Hypothalamus (tissue), 51 donors: ENCODE data around the gene KCNRG.
"Not testable (repeated sequence)": the region's sequence is repeated elsewhere in the genome, so short reads cannot be mapped to it uniquely, and the experiment has no call there.

Experiments
- DNase-seq, 51 donors: peaks; one replicate each; lab custom pipeline; 2025; lab: John Stamatoyannopoulos, UW

KCNRG gene

GRCh38 chr13:50006426-50007135 is 8.7 kb upstream of the KCNRG start:
- DNase-seq = no peak

DNA sequence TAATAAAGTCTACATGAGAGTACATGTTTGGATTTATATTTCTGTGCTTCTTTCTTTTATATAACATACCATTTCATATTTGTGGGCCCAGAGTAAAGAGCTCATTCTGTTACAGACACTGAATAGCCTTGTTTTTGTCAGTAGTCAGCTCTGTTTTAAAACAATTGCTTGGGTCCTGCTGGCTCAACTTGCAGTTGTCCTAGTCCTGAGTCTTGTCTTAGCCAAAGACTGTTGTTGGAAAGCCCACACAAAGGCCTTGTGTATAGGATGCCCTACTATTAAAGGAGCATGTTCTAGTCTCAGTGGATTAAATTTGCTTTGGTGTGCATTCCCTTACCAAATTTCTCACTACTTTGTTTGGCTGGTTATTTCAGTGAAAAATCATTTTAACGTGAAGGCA is 3.8 kb upstream of the KCNRG start:
- peak in 12 of 51 donors; percentile 2 to 53 (median 30) for DNase-seq

GRCh38 chr13:50012396-50013169 is 2.7 kb upstream of the KCNRG start:
- no peak for DNase-seq

- DNase-seq = no peak
Observed at GRCh38 chr13:50014386-50014785, 858 bp upstream of the KCNRG start.

DNA sequence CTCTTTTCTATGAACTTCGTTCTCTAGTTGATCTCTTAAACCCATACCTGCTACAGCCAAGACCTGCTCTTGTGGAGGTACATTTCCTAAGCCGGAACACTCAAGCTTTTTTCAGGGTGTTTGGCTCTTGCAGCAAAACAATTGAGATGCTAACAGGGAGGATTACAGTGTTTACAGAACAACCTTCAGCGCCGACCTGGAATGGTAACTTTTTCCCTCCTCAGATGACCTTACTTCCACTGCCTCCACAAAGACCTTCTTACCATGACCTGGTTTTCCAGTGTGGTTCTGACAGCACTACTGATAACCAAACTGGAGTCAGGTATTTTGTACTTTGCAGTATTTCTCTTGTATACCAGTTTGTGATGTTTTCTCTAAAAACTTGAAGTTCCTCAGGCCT is 506 bp downstream of the KCNRG start:
- no peak for DNase-seq

DNA sequence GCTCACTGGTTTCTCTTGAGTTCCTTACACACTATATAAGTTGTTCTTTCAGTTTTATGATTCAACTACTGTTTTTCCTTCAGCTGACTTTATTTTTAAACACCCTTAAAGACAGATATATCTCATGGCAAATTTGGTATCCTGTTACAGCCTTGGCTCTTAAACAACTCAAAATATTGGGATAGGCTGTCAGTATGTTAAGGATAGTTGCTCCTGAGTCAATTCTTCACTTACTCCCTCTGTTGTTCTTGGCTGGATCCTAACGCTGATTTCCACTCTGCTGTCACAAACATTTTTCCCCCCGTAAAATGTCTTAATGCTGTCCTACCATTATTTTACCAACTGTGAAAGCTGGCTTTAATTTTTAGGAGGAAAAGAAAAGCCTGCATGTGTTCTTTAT is 1.2 kb downstream of the KCNRG start:
- no peak for DNase-seq

DNA sequence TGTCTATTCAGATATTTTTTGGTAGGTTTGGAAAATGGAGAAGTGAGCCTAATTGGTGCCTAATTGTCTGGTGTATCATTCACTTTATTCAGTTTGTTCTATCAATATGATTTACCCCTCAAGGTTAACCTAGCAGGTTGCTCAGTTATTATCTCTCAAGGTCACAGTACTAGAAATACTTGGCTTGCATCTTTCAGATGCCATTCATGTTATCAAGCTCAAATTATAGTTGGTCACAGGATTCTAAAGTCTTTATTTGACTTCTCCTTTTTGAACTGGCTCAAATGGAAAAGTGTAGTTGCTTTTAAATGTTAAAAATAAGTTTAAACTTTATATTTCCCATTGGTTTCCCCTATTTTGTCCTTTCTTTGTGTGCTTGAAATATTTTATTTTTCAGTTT is 2.6 kb downstream of the KCNRG start:
- no peak for DNase-seq

GRCh38 chr13:50025436-50025835 is 10.2 kb downstream of the KCNRG start:
- DNase-seq = no peak

DNA sequence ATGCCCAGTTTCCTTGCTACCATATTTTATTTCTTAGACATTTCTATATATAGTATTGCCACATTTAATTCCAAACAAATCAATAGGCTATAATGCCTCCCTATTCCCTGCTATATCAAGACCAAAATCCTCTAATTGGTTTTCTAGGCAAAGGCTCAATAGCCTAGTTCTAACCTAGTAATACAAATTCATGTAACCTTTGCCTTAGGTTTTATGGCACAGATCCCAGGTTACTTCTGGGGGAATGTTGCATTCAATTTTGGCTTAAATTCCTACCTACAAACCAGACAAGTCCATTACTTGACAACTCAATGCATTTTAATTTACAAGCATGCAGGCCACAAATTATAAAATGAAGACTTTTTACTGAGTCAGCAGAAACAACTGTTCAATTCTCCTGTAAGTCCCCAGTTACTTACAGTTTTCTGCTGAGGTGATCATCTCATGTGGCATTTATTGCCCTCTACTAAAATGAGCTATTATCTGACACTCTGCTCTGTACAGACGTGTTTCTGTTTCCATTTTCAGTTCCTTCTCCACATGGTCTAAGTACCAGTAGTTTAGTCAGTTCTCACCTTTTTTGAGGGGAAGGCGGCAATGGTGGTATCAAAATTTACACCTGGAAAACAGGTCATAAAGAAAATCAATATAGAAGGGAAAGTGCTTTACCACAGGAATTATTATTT is 11.7 kb downstream of the KCNRG start:
- no peak for DNase-seq

DNA sequence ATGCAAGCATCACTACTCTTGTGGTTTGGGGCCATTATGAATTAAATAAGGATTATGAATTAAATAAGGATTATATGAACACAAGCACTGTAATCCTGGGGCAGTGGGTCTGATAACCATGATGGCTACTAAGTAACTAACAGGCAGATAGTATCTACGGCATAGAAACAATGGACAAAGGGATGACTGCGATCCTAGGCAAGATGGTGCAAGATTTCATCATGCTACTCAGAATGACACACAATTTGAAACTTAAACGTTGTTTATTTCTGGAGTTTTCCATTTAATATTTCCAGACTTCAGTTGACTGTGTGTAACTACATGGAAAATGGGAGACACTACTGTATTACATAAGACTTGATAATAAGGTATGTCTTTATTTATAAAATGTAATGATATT is 15.1 kb downstream of the KCNRG start:
- DNase-seq = no peak

- DNase-seq = no peak
Observed at GRCh38 chr13:50033725-50034124, 18.5 kb downstream of the KCNRG start.

GRCh38 chr13:50037788-50038187 is 22.5 kb downstream of the KCNRG start:
- DNase-seq = no peak

- DNase-seq = no peak
Observed at GRCh38 chr13:50038266-50038665, 23.0 kb downstream of the KCNRG start.

DNA sequence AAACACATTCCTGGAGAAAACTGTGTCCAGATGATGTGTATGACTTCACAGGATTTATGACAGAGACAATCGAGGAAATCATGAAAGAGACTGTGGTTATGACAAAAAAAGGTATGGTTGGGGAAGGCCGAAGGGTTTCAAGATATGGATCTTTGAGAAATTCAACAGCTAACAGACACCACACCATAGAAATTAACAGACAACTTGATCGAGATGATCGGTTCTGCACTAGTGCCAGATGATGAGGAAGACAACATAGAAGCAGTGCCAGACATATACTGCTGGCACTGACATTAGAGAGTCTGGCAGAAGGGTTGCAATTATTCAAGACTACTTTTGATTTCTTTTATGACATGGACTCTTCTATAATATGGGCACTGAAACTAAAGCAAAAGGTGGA is 37.2 kb downstream of the KCNRG start:
- DNase-seq = no peak

- DNase-seq = no peak
Observed at GRCh38 chr13:50053844-50054243, 38.6 kb downstream of the KCNRG start.

DNA sequence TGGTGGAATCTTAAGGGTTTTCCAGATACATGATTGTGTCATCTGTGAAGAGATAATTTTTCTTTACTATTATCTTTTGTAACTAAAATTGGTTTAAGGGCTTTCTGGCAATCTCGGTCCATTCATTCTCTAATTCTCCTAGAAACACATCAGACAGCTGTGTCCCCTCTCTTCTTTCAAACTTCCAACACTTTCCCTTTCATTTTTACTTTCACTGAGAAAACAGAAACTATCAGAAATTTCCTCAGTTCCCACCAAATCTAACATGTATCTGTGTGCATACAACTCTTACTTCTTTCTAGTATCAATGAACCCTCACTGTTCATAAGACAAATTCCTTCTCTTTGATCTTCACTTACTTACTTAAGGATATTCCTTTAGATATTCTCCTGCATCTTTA is 40.2 kb downstream of the KCNRG start:
- DNase-seq = no peak

GRCh38 chr13:50060718-50061117 is 45.5 kb downstream of the KCNRG start:
- DNase-seq = no peak

GRCh38 chr13:50062336-50062735 is 47.1 kb downstream of the KCNRG start:
- not testable (repeated sequence) for DNase-seq

- DNase-seq = no peak
Observed at GRCh38 chr13:50065712-50066111, 50.5 kb downstream of the KCNRG start.

- DNase-seq = no peak
Observed at GRCh38 chr13:50068508-50068907, 53.3 kb downstream of the KCNRG start.

GRCh38 chr13:50069261-50069660 is 54.0 kb downstream of the KCNRG start:
- no peak for DNase-seq

DNA sequence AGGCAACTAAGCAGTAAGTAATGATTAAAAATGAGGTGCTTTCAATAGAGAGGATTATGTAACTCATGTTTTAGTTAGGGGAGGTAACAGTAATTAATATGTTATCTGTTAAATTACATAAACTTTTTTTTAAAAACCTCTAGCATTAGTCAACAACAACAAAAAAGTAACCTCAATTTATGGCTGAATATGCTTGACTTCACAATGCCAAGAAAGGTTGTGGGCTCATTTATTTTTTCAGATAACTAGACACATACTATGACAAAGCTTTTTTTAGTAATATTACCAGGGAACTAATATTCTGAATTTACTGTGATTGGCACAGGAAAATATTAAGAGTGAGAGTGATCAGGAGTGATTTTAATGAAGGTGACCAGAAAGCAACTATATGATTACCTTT is 54.9 kb downstream of the KCNRG start:
- DNase-seq = no peak
